Ramos (cell line): ENCODE results near the gene TMEM117.

Source experiments
- in situ Hi-C: fragments of 300-500 bp; cut with MboI; formaldehyde crosslinking; loops from one replicate; pipeline ENCODE4 v1.14.3; 2022; ENCODE audit warnings: low sequenced_read_pairs; ENCODE audit not compliant: unreplicated experiment

TMEM117 gene

GRCh38 chr12:44058366-44058765, 222.5 kb downstream of the TMEM117 start:
- in situ Hi-C loops, result no loop called here

- in situ Hi-C loops, result no loop called here
Observed at GRCh38 chr12:44059476-44059875, 223.6 kb downstream of the TMEM117 start.

GRCh38 chr12:44063671-44064070, 227.8 kb downstream of the TMEM117 start:
- in situ Hi-C loops, result no loop called here

GRCh38 chr12:44076871-44077270, 241.0 kb downstream of the TMEM117 start:
- in situ Hi-C loops, result no loop called here

GRCh38 chr12:44077294-44077693, 241.4 kb downstream of the TMEM117 start:
- in situ Hi-C loops, result no loop called here

GRCh38 chr12:44078273-44078672, 242.4 kb downstream of the TMEM117 start:
- in situ Hi-C loops, result no loop called here

GRCh38 chr12:44088647-44089046, 252.8 kb downstream of the TMEM117 start:
- in situ Hi-C loops, result no loop called here

GRCh38 chr12:44091948-44092606, 256.2 kb downstream of the TMEM117 start:
- in situ Hi-C loops, result no loop called here

- in situ Hi-C loops, result no loop called here
Observed at GRCh38 chr12:44098786-44099185, 262.9 kb downstream of the TMEM117 start.

- in situ Hi-C loops, result no loop called here
Observed at GRCh38 chr12:44099486-44099885, 263.6 kb downstream of the TMEM117 start.

- in situ Hi-C loops, result no loop called here
Observed at GRCh38 chr12:44100264-44100663, 264.4 kb downstream of the TMEM117 start.

- in situ Hi-C loops, result no loop called here
Observed at GRCh38 chr12:44101475-44101874, 265.6 kb downstream of the TMEM117 start.

- in situ Hi-C loops, result no loop called here
Observed at GRCh38 chr12:44114906-44115305, 279.0 kb downstream of the TMEM117 start.

- in situ Hi-C loops, result no loop called here
Observed at GRCh38 chr12:44117337-44117736, 281.5 kb downstream of the TMEM117 start.

- in situ Hi-C loops, result no loop called here
Observed at GRCh38 chr12:44118946-44119345, 283.1 kb downstream of the TMEM117 start.

- in situ Hi-C loops, result no loop called here
Observed at GRCh38 chr12:44126806-44127205, 290.9 kb downstream of the TMEM117 start.

GRCh38 chr12:44127966-44128710, 292.3 kb downstream of the TMEM117 start:
- in situ Hi-C loops, result no loop called here

GRCh38 chr12:44143175-44143574, 307.3 kb downstream of the TMEM117 start:
- in situ Hi-C loops, result no loop called here

- in situ Hi-C loops, result no loop called here
Observed at GRCh38 chr12:44148936-44149335, 313.1 kb downstream of the TMEM117 start.

- in situ Hi-C loops, result no loop called here
Observed at GRCh38 chr12:44154128-44154527, 318.2 kb downstream of the TMEM117 start.

- in situ Hi-C loops, result no loop called here
Observed at GRCh38 chr12:44155358-44155757, 319.5 kb downstream of the TMEM117 start.

- in situ Hi-C loops, result no loop called here
Observed at GRCh38 chr12:44157359-44157758, 321.5 kb downstream of the TMEM117 start.
